GM19099 (cell line): Measurements from ENCODE around the gene KCNJ2.

Experiments
- POLR2A ChIP-seq: IDR thresholded peaks from 3 replicates; pipeline ENCODE4 v1.6.1; 2011; ENCODE audit warnings: low read depth; ENCODE audit not compliant: insufficient read length; ENCODE audit errors: extremely low read depth

KCNJ2 gene

DNA sequence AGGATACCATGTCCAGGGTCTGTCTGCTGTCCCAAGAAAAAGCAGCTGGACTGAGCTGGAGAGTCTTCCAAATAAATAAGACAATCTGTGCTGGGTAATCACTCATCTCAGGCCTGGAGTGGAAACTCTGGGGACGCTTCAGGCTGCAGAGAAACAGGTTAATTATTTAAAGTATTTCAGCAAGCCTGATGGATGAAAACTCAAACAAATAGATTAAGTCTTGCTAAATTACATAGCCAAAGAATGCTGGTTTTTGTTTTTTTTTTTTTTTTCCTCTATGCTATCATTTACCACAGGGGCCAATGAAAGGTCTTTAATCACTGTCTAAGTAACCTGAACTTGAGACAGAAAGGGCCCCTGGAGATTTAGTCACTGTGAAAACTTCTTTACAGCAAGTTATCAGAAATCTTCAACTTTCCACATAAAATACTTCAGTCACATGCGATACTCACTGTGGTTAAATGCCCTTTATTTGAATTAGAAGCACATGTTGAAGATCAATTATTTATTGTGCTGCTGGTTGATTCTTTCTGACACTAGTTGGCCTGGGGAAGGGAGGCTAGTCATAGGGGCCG, 31.0 kb upstream of the KCNJ2 start:
- no peak for TF ChIP-seq POLR2A

DNA sequence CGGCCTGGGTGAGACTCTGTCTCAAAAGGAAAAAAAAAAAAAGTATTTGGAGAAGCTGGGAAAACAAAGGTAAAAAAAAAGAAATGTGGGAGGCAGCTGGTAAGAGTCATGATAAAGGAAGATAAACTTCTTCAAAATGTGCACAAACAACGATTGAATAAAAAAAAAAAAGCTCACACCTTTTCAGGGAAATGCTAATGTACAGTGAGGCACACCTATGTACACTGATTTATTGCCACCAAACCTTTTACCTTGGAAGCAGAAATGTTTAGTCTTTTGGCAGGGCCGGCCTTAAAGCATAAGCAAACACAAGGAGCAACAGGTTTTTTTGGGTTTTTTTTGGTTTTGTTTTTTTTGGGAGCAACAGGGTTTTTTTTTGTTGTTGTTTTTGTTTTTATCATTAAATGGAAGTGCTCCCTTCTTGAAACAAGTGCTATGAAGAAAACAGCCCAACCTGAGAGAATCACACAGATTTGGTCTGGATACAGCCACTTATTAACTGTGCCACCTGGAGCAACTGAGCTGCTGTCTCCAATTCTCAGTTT, 29.8 kb upstream of the KCNJ2 start:
- TF ChIP-seq POLR2A, result no peak

DNA sequence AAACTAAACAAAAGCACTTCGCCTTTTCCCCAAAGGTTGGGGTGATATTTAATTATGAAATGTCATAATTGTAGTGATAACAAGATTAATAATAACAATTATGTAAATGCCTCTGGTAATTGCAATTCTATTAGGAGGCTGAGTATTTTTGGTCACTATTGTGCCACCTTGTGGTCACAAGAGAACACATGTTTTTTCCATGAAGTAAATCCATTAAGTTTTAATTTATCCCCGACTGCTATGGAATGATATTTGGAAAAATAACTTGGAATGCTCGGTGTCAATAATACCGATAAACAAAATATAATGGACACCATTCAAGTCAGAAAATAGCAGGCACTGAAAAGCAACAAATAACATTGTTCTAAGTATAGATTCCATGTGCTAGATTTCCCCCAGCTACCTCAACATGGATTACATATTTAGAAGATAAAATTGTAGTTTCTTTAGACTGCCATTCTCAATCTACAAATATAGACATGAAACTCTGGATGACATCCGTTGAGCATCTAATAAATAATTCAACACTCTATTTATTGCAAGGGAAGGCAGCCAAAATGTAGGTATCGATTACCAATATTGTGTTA, 25.0 kb upstream of the KCNJ2 start:
- no peak for TF ChIP-seq POLR2A

GRCh38 chr17:70153210-70153609, 16.1 kb upstream of the KCNJ2 start:
- no peak for TF ChIP-seq POLR2A

- no peak for TF ChIP-seq POLR2A
Observed at GRCh38 chr17:70157151-70157550, 12.2 kb upstream of the KCNJ2 start.

- TF ChIP-seq POLR2A, result no peak
Observed at GRCh38 chr17:70158180-70158579, 11.2 kb upstream of the KCNJ2 start.

- TF ChIP-seq POLR2A, result no peak
Observed at GRCh38 chr17:70158591-70158990, 10.7 kb upstream of the KCNJ2 start.

DNA sequence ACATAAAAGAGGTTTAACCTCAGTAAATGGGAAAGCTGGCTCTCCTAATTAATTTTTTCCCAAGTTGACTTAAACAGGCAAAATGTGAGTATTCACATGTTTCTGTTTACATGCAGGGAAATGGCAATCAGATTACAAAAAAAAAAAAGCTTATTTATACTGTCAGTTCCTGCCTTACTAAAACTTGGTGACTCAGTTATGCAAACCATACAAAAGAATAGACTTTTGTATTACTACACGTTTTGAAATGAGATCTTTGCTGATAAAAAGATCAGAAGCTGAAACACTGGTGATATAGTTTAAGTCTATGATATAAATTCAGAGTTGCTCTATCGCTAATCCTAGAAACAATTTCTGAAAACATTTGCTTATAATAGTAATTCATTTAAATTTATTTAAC, 9.4 kb upstream of the KCNJ2 start:
- TF ChIP-seq POLR2A, result no peak

DNA sequence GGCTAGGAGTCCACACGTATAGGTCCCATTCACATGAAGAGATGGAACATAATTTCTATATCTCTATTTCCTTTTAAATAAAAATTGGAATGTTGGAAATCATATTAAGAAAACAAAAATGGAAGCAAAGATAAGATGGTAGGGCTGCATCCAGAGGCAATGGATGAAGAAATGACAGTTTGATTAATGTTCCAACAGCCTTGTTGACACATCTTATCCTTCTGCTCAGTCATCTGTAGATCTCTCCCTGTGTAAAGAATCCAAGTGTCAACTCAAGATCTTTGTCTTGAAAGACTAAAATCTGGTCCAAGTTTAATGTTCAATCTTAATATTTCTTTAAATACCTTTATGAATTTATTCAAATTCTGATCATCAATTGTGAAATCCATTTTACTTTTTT, 7.8 kb upstream of the KCNJ2 start:
- no peak for TF ChIP-seq POLR2A

GRCh38 chr17:70165383-70165782, 3.9 kb upstream of the KCNJ2 start:
- no peak for TF ChIP-seq POLR2A

- TF ChIP-seq POLR2A, result no peak
Observed at GRCh38 chr17:70166615-70167014, 2.7 kb upstream of the KCNJ2 start.

- no peak for TF ChIP-seq POLR2A
Observed at GRCh38 chr17:70168044-70168976, 1.0 kb upstream of the KCNJ2 start.

GRCh38 chr17:70169709-70170597, 621 bp downstream of the KCNJ2 start:
- no peak for TF ChIP-seq POLR2A

DNA sequence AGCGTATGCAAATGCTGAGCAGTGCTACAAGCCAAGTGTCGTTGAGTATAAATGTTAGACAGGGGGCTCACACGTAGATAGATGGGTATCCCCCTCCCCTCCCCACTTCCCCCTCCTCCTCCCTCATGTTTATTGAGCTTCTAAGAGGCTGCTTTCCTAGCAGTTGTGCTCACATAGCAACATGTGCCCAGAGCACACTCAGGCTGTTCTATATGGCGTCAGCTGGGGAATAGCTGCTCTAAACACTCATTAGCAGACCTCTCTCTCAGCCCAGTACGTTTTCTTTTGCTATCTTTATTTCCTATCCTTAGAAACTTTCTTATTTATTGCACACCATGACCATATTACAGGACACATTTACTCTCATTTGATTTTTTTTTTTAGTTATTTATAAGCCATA, 1.8 kb downstream of the KCNJ2 start:
- TF ChIP-seq POLR2A, result no peak

DNA sequence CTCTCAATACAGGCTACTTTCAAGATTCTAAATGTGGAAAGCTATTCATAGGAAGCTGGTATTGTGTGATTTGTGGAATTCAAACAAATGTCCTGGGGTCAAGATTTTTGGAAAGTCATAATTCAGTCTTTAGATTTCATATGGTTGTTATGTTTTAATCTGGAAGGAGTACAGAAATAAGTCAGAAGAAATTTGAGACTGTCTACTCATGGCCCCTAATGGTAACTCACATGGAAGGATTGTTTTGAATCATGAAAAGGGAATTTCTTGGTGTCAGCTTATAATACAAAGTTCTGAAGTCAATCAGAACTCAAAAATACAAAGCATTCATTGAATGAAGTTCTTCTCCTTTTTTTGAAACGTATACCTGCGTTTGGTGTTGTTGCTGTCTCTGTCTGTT, 3.1 kb downstream of the KCNJ2 start:
- no peak for TF ChIP-seq POLR2A
